Gastrocnemius medialis (tissue), 4 donors: ENCODE data around the gene YARS2.

Experiments
- POLR2A ChIP-seq, 2 donors: fragments of 450-650 bp; IDR thresholded peaks; one replicate each; pipeline ENCODE4 v1.6.1; 2017; ENCODE audit warnings: antibody characterized with exemption in 2 of 2, mild to moderate bottlenecking in 2 of 2, moderate library complexity in 2 of 2
- TF ChIP-seq, protein P1 (sequence below), 5 experiments: fragments of 450-650 bp in 3 of 5; fragments of 200-600 bp in 2 of 5; sonication (generic) in 2 of 5; IDR thresholded peaks in 4 of 5; conservative IDR thresholded peaks in 1 of 5; 1 replicate in 4 of 5; 2 replicates in 1 of 5; pipeline ENCODE4 v1.5.1; 2016 to 2019; ENCODE audit warnings: antibody characterized with exemption in 5 of 5, mild to moderate bottlenecking in 3 of 5, moderate library complexity in 3 of 5

DNA sequence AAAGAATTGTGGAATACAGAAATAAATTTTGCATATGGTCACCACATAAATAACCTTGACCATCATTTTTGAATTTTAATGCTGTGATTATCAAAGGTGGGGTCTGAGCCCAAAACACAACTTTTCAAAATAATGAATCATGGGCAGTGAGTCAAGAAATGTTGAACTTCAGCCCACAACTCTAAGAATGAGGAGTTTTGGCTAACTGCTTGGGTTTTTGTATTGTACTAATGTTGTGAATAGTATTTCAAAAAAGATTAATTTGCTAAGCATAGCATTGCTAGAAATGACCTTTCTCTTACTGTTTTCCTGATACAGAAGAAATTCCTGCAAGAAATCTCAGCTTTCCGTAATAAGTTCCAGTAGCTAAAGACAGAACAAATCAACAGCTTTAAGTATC is 24.4 kb upstream of the YARS2 start:
- TF ChIP-seq, protein P1, sequence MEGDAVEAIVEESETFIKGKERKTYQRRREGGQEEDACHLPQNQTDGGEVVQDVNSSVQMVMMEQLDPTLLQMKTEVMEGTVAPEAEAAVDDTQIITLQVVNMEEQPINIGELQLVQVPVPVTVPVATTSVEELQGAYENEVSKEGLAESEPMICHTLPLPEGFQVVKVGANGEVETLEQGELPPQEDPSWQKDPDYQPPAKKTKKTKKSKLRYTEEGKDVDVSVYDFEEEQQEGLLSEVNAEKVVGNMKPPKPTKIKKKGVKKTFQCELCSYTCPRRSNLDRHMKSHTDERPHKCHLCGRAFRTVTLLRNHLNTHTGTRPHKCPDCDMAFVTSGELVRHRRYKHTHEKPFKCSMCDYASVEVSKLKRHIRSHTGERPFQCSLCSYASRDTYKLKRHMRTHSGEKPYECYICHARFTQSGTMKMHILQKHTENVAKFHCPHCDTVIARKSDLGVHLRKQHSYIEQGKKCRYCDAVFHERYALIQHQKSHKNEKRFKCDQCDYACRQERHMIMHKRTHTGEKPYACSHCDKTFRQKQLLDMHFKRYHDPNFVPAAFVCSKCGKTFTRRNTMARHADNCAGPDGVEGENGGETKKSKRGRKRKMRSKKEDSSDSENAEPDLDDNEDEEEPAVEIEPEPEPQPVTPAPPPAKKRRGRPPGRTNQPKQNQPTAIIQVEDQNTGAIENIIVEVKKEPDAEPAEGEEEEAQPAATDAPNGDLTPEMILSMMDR (IDR thresholded peaks at IDR 0.05 in 4 of 5, conservative IDR thresholded peaks at IDR 0.05 in 1 of 5): no peak
- no peak for TF ChIP-seq POLR2A (IDR thresholded peaks at IDR 0.05)
